Epithelial cell of esophagus (primary cell): Measurements from ENCODE around the gene SOX13.

ENCODE experiments used
- DNase-seq: peaks from one replicate; pipeline ENCODE4 v3.0.0; 2010; ENCODE audit warnings: low read depth
- H3K4me3 ChIP-seq: 2 replicates; pipeline ENCODE4 v1.5.1; 2011; ENCODE audit warnings: mild to moderate bottlenecking, low read length, control low read depth
- CTCF ChIP-seq: IDR thresholded peaks from 2 replicates; pipeline ENCODE4 v1.5.1; 2011; ENCODE audit warnings: low read depth, mild to moderate bottlenecking, low read length, control low read depth, inconsistent platforms; ENCODE audit not compliant: insufficient read depth; ENCODE audit errors: missing control alignments

Gene SOX13

DNA sequence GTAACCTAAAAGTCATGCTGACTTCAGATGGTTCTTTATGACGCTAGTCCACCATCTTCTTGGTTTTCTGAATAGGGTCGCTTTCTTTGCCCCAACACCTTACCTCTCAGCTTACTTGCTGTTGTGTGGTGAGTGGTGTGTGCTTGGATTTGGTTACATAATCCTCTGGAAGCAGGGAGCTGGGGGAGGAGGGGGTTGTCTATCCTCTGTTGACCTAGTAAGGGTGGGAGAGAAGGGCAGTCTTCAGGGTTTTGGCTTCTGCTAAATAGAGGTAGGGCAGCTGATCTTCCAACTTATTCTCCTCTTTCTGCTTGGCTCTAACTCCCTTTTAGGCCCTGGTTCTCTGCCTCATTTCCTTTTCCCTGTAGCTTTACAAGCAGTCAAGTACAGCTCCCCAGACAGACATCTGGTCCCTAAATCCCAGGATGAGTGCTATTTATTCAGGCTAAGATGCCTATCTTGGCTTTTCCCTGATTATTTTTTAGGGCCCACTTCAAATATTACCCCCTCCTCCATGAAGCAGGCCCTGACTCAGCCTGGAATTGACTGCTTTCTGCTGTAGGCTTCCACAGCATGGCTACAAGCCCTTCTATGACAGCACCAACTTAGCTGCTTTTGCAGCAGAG lies 99.6 kb downstream of the SOX13 start:
- TF ChIP-seq CTCF = no peak
- no peak for DNase-seq
- H3K4me3 ChIP-seq = no peak overlapping the region

DNA sequence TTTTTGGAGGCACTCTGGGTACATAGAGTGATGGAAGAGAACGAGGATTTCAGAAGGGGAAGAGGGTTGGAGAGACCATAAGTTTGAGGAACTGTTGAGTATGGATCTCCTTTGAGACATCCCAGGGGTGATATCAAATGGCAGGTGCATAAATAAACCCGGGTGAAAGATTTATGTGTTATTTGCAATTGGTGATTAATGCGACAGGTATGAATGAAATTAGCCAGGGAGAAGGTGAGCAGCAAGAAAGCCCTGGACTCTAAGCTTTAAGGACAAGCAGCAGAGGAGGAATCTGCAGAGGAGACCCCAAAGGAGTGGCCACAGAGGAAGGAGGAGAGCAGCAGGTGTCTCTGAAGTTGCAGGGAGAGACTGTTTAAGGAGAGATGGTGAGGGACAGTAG lies 102.0 kb downstream of the SOX13 start:
- TF ChIP-seq CTCF = no peak
- H3K4me3 ChIP-seq = no peak overlapping the region
- no peak for DNase-seq

- no peak overlapping the region for H3K4me3 ChIP-seq
- no peak for DNase-seq
- TF ChIP-seq CTCF = no peak
Observed at GRCh38 chr1:204176049-204176448, 103.1 kb downstream of the SOX13 start.

GRCh38 chr1:204177133-204177532 lies 104.2 kb downstream of the SOX13 start:
- H3K4me3 ChIP-seq = no peak overlapping the region
- DNase-seq = no peak
- no peak for TF ChIP-seq CTCF
